CD4-positive, alpha-beta T cell treated with Interleukin-15 for 1 hour (primary cell): ENCODE data around the gene PPP2R2C.

Source experiments
- DNase-seq: peaks from one replicate; pipeline ENCODE4 v3.0.0-alpha.2; 2020

PPP2R2C gene

DNA sequence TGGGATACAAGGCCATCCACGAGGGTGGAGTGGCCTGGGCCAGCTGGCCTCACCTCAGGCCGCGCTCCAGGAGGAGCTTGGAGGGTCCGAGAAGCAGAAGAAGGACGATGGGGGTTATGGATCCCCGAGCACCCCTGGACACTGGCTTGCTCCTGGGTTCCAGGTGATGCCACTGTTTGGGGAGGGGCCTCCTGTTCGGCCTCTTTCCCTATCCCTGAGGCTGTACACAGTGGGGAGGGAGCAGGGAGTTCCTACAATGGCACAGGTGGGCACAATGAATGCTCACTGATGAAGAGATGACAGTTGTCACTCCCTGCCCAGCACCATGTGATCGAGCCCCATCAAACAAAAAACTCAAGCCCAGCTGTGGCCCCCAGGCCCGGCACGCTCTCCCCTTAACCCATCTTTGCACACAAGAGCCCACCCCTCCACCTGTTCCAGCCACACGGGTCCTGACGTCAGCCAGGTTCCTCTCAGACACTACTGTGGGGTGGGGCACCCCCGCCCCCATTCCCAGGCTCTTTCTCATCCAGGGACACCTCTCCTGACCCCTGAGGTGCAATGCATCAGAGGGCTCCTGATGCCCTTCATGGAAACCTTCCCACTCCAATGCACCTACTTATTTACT lies 132.5 kb downstream of the PPP2R2C start:
- DNase-seq = no peak

DNA sequence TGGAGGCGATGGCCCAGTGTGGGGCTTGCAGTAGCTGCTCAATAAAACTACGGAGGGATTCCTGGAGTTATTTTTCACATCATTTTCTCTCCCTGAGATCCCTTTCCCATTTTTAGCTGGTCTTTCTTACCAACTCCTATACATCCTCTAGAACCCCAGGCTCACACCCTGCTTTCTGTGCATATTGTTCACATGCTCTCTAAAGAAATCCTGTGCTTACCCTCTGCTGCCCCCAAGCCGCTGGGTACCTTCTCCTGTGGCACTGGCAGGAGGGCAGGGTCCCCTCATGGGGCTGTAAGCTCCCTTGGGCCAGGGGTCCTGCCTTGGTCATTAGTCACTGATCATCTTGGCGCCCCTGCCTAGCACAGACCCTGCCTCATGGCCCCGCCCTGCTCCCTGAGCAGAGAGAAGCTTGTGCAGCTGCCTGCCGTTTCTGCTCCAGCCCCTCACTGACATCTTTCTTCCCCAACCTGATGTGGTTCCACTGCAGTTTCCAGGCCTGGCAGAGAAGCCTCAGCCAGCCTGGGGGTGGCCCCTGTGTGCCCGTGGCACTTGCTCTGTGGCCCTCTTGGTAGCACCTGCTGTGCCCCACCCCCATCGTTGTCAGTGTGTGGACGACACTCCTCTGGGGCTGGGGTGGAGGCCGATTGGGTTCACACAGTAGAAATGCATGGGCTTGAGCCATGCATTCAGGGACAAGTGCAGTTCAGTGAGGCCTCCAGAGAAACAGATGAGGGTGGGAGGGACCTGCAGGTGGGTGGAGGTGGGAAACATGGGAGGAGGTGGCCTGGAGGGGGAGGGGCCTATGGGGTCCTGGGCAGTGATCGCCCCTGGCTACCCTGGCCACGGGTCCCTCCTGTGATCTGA lies 133.2 kb downstream of the PPP2R2C start:
- DNase-seq = no peak

DNA sequence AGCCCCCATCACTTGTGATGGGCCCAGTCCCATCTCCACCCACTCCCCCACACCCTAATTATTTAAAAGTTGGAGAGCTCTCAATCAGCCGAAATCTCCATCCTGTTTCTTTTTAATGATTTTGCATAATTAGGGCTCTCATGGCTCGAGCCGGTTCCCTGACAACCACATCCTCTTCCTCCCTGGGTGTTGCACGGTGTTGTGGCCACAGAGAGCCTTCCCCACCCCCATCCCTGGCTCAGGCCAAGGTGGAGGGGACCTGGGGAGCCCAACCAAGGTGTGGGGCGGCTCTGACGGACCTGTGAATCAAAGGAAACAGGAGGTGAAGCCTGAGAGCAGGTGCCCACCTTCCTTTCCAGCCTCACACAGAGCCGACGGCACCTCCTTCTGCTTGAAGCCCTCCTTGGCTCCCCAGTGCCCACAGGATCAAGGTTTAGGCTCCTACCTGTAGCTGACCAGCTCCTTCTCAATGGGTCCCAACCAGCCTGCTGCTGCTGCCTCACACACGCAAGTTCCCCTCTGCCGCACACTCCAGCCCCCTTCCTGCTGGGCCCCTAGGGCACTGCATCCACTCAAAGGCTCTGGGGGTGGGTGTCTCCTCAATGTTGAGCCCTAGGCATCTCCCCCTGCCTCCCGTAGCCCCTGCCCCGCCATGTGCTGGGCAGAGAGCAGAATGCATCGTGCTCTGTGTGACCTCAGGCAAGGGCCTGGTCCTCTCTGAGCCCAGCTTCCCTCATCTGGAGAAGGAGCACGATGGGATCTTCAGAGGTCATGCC lies 134.1 kb downstream of the PPP2R2C start:
- no peak for DNase-seq

DNA sequence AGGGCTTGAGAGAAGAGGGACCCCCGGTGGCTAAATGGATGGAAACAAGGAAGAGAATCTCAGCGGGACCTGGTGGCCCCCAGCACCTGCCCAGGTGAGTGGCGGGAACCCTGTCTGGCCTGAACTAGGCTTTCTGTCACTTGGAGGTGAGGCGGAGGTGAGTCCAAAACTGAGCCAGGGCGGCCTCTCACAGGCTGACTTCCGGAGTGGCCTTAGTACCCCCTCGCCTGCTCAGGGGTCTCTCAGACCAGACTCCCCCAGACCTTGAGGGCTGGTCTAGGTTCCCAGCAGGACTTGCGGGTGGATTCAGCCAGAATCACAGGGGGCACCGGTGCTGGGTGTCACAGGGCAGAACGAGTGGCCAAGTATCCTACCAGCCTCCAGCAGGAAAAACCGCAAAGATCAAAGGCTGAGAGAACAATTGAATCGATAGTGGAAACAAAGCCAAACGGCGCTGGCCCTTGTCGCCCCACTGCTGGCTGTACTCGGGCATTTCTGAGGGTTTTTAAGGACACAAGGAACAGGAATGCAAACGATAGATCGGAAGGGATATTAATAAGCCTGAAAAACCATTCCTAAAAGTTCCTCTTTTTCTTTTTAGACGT lies 135.0 kb downstream of the PPP2R2C start:
- DNase-seq = no peak

DNA sequence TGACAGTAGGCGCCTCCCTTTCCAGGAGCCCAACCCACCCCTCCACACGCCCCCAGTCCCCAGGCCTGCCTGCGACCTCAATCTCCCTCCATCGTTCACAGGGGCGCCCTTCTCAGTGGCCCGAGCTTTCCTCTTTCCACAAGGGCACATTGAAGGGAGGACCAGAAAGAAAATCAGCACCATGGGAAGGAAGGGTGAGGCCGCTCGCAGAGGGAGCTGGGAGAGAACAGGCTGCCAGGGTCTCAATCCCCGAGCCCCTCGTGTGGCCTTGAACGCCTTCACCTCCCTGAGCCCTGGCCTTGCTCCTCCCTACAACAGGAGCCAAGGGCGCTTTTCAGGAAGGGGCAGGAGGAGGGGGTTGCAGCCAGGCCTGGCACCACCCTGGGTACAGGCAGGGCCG lies 136.2 kb downstream of the PPP2R2C start:
- DNase-seq = no peak

DNA sequence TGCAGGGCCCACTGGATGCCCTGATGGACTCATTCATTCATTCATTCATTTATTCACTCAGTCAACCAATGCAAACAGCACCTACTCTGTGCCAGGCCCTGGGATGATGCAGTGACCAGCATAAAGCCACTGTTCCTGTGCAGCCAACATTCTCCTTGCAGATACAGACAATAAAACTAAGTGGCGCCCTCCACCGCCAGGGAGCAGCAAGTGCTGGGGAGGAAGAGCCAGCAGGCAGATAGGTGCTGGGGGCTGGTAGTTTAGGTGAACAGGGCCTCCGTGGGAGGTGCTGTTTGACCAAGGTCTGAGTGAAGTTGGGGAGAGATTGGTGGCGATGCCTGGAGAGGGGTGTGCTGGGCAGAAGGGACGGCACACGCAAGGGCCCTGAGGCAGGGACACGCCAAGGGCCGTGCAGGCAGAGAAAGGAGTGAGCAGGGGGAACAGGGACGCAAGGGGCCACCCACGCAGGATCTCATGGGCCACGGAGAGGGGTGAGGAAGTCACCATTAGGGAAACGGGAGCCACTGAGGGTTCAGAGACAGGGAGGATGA lies 137.3 kb downstream of the PPP2R2C start:
- no peak for DNase-seq

DNA sequence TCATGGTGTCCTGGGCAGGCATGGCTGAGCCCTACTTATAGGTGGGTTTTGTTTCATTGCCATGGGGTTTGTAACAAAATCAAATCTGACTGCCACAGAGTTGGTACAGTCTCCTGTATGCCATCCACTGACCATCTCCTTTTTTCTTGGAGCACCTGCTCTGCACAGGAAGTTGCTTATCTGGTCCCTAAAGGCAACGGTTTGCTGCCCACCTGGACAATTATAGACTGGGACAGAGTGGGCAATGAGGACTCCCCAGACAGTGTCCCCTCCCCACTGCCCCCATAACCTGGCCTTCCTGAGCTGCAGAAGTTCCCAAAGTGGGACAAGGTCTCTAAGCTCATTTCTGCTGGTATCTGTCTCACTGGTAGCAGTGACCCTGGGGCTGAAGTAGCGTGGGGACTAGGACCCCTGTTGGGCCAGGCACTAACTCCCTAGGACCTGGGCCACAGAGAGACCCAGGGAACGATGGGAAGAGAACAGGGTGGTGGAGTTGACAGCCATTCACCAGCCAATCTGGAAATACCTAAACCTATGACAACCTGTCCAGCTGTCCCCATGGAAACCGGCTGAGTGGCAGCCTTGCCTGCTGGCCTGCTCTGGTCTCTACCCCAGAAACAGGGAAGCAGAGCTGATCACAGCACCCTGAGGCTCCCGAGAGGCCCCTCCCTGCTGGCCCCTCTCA lies 138.1 kb downstream of the PPP2R2C start:
- DNase-seq = no peak

DNA sequence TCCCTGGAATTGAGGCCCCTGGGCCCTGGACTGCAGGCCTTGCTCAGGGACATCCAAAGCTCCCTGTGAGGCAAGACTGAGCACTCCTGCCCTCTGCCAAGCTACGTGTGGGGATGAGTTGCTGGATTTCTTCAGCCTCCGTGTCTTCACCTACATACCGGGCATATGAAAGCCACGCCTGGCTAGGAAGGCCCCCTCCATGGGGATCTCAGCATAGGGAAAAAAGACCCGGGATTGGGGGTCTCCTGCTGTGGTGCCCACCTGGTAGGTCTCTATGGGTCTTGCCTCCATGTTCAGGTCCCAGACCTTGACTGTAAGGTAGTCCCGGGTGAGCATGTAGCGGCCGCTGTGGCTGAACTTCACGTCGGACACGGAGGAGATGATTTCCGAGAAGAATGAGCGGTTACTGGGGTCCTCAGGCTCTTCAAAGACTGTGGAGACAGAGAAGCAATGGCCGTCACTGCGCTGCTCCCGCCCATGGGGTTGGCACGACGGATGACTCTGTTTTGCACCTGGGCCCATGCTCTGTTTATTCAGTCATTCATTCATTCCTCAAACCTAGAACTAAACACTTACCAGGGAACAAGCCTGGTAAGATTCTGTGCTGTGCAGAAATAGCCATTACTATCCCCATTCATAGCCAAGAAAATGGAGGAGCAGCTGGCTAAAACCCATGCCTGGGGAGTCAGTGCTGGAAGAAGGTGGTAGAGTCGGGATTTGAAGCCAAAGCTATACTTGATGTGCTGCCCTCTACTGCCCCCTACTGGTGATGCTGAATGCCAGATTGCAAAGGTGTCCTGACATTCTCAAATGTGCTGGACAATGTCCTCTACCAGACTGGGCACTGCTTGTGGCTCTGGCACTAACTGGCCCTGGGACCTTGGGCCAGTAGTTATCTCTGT lies 138.9 kb downstream of the PPP2R2C start:
- no peak for DNase-seq

DNA sequence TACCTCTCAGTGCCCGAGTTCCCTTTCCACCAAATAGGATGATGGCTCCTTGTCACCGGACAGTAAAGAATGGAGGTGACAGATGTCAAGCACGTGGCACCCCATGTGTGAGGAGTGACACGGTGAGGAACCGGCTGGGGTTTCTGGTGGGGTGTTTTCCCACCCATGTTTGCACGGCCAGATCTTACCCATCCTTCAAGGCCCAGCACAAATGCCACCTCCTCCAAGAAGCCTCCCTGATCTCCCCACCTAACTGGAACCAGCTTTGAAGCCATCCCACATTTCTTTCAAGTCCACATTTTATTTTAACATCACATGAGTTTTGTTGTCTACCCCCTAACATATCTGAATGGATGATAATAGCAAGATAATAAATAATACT lies 139.8 kb downstream of the PPP2R2C start:
- DNase-seq = no peak

DNA sequence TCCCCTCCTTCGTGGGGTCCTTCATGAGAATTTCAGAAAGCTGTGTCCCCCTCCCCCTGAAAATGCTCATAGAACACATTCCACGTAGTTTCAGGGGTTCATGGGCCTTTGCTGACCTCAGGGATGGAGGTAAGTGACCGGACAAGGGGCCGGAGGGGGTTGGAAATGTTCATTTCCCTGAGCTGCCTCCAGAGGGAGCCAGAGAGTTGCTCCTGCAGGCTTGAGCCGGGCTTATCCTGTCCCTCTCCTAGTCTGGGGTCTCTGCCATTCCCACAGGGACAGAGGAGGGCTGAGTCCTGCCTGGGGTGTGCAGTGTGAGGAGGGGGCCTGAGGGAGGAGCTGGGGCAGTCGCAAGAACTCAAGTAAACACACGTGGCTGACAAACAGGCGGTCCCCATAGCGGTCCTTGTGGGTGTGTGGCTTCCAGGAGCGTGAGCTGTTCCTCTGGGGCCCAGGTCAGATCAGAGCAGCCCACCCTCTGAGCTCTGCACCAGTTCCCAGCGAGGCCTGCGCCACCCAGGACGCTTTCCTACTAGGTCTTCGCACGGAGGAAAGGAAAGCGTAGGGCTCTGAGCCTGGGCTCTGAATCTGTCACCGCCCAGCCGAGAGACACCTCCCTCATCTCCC lies 140.3 kb downstream of the PPP2R2C start:
- no peak for DNase-seq

DNA sequence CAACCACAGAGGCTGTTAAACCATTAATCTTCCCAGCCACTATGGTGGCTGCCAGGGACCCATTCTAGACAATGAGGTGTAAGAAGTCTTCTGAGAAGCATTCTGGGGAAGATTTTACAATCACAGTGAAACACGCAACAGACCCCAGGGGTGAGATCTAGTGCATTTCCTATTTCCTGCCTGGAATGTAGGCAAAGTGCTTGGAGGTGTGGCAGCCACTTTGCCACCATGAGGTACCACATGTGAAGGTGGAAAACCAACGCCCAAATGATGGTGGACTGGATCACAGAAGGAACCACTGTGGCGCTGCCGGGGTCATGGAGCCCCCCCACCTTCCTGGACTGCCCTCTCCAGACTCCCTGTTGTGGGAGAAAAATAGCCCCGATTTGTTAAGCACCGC lies 140.9 kb downstream of the PPP2R2C start:
- no peak for DNase-seq

DNA sequence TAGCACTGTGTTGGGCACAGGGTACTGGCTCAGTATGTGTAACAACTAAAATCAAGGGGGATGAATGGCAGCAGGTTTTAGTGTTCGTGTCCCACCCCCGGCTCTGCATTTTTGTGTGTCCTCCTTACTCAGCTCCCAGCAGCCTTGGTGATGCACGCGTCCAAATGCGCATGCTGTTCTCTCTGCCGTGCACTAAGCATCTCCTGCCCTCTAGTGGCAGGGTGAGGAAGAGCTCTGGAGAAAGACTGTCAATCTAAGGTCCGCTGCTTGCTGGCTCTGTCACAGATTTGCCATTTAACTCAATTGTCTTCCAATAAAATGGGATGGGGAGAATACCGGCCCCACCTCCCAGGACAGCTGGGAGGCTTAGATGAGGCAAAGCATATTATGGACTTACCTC lies 141.4 kb downstream of the PPP2R2C start:
- no peak for DNase-seq

DNA sequence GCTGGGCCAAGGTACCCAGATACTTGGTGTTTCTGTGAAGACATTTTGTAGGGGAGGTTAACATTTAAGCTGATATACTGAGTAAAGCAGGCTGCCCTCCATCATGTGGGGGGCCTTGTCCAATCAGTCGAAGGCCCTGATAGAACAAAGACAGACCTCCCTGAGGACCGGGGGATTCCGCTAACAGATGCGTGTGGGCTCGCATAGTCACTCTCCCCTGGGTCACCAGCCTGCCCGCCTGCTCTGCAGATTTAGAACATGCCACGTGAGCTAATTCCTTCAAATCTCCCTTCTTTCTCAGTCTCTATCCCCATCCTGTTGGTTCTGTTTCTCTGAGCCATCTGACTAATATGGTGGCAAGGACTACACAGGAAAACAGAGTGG lies 142.0 kb downstream of the PPP2R2C start:
- DNase-seq = no peak

DNA sequence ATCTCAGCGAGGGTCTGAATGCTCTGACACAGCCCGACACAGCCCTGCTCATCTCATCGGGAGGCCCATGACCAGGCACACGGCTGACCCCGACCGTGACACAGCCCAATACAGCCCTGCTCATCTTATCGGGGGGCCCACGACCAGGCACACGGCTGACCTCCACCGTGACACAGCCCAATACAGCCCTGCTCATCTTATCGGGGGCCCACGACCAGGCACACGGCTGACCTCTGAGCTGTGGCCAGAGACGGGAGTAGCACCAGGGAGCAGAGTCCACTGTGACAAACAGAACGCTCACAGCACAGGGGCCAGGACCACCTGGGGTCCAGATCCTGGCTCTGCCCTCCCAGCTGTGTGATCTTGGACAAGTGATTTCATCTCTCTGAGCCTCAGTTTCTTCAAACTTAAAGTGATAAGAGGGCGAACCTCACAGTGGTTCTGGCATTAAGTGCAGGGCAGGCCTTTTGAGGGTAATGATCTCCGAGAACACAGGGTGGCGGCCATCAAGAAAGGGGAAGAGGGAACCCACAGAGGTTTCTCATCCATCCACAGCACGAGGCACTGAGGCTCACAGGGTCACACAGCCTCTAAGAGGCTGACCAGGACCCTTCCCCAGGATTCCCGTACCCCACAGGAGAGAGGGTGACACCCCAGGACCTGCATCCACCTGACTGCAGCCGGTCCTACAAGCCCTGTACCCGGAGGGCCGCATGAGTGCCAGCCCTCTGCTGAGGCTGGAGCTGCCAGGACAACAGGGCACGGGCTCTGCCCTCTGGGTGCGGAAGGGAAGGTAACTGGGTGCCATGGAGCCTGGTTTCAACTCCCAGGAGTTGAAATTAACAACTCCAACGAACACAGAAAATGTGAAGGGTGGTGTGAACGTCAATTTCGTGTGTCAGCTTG lies 142.7 kb downstream of the PPP2R2C start:
- DNase-seq = no peak

DNA sequence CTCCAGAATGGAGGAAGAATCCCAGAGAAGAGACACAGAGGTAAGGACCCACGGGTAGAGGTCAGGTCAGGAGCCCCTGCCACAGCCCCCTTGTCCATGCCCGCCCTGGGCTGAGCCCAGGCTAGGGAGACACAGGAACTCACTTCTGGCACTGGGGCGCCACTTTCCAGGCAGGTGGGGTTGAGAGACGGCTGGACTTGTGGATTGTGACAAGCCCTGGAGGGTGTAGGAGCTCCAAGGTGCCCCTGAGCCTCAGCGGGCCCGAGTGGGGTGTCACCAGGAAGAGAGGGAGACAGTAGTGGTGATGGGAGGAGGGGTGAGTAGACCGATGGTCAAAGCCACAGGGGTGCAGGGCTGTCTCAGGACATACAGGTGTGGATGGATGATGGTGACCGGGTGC lies 143.9 kb downstream of the PPP2R2C start:
- DNase-seq = no peak

DNA sequence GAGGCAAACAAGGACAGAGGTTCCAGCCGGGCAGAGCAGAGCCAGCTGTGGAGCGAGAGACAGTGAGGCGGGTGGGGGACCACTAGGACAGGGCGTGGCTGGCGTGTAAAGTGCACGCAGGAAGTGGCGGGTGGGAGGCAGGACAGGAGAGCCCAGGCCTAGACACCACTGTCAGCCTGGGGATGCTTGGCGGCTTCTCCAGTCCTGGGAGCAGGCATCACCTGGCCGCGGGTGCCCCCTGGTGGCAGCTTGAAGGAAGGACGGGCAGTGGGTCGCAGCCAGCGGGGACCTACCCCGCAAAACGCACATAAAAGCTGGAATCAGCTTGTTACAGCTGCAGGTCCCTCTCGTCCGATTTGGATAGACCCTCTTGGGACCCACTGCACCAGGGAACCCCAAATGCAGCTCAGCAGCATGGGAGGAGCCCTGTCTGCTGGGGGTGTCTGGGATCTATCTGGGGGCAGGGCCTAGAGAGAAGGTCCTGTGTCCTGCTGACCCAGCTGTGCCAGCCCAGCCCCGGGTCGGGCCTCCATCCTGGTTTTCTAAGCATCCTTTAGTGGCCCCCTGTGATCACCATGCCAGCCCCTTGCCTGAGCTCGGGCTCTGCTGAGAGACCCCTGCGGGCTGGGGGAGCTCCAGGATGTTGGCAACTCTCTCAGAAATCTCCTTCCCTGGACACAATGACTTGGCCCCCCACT lies 145.0 kb downstream of the PPP2R2C start:
- DNase-seq = peak; percentile 68

DNA sequence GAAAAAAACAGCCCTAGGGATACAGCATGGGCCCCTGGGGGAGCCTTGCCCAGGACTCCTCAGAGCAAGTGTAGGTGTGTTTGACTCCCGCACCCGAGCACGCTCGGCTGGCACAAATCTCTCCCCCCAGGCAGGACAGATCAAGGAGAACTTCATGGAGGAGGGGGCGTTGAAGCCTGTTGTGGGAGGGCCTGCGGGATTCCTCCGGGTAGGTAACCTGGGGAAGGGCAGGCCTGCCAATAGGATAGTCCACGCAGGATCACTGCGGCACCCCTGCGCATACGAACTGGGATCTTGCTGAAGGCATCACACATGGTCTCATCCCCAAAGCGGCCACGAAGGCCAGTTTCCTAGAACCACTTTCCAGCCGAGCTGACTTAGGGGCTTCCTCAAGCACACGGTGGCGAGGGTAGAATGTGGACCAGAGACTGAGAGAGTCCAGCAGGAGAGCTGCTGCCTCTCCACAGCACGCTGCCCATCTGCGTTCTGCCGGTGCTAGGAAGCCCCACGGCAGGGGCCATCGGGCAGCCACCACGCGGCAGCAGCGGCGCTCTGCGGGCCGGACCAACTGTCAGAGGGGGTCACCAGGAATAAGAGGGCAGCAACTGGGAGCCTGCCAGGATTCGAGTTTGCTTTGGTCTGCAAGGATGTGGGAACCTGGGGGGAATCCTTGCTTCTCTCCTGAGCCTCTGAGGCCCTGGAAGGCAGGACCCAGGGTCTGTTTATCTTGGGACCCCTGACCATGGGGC lies 145.9 kb downstream of the PPP2R2C start:
- no peak for DNase-seq

DNA sequence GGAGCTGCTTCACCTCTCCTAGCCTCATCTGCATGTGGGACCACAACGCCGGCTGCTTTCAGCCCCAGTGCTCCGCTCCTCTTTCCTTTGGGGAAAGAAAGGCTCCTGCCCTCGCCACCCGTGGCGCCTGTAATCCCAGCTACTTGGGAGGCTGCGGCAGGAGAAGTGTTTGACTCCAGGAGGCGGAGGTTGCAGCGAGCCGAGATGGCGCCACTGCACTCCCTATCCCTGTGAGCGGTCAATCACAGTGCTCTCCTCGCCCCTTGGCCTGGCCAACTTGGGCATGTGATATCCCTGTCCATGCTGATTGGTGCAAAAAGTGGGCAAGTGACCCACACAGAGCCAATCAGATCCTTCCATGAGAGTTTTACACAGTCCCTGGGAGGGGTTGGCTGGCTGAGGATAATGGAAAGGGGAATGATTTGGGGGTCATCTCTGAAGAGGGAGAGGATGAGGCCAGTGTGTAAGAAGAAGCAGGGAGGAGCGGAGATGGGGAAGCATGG lies 146.6 kb downstream of the PPP2R2C start:
- DNase-seq = no peak
